CD4-positive, alpha-beta T cell treated with Interleukin-15 for 4 hours (primary cell): Measurements from ENCODE around the gene CILP2.
A peak's percentile ranks its signal among the peaks of the same experiment; 100 is the strongest.

Source experiments
- DNase-seq: peaks from one replicate; pipeline ENCODE4 v3.0.0-alpha.2; 2020; ENCODE audit warnings: low spot score

Gene CILP2

GRCh38 chr19:19538061-19538784 is at the start of gene CILP2:
CILP2 (plus strand) TSS chr19:19538265; CDS start chr19:19538350, 85 bp downstream.
- no peak for DNase-seq

- peak; percentile 96 for DNase-seq
These were observed 49.0 kb upstream of the CILP2 start for GRCh38 chr19:19488875-19489690.

GRCh38 chr19:19489804-19490204 is 48.3 kb upstream of the CILP2 start:
- DNase-seq: no peak

- peak; percentile 85 for DNase-seq
These were observed 47.7 kb upstream of the CILP2 start for GRCh38 chr19:19490214-19490968.

GRCh38 chr19:19491321-19492025 is 46.6 kb upstream of the CILP2 start:
- no peak for DNase-seq

- DNase-seq: no peak
These were observed 45.9 kb upstream of the CILP2 start for GRCh38 chr19:19492026-19492610.

GRCh38 chr19:19493841-19494546 is 44.1 kb upstream of the CILP2 start:
- DNase-seq: no peak

- no peak for DNase-seq
These were observed 42.2 kb upstream of the CILP2 start for GRCh38 chr19:19495614-19496603.

- no peak for DNase-seq
These were observed 39.6 kb upstream of the CILP2 start for GRCh38 chr19:19498255-19498991.

- DNase-seq: no peak
These were observed 38.6 kb upstream of the CILP2 start for GRCh38 chr19:19499272-19499995.

- no peak for DNase-seq
These were observed 37.0 kb upstream of the CILP2 start for GRCh38 chr19:19500975-19501644.

- no peak for DNase-seq
These were observed 36.3 kb upstream of the CILP2 start for GRCh38 chr19:19501798-19502197.

- DNase-seq: no peak
These were observed 35.8 kb upstream of the CILP2 start for GRCh38 chr19:19502281-19502680.

- DNase-seq: no peak
These were observed 35.1 kb upstream of the CILP2 start for GRCh38 chr19:19502808-19503602.

- DNase-seq: no peak
These were observed 33.1 kb upstream of the CILP2 start for GRCh38 chr19:19504754-19505668.
